COLO668 (cell line): ENCODE measurements around the gene CNTNAP2.
A peak's percentile ranks its signal among the peaks of the same experiment; 100 is the strongest.
"Not testable (repeated sequence)": the region's sequence is repeated elsewhere in the genome, so short reads cannot be mapped to it uniquely, and the experiment has no call there.

Source experiments
- DNase-seq: peaks from one replicate; lab custom pipeline; 2025; ENCODE audit not compliant: unreplicated experiment; lab: John Stamatoyannopoulos, UW

The CNTNAP2 gene

GRCh38 chr7:148262721-148263229 is 2146.2 kb downstream of the CNTNAP2 start:
- peak; percentile 46 for DNase-seq

- no peak for DNase-seq
Observed at GRCh38 chr7:148264933-148265557, 2148.4 kb downstream of the CNTNAP2 start.

- DNase-seq: no peak
Observed at GRCh38 chr7:148265896-148266295, 2149.3 kb downstream of the CNTNAP2 start.

GRCh38 chr7:148266795-148267194 is 2150.2 kb downstream of the CNTNAP2 start:
- no peak for DNase-seq

- no peak for DNase-seq
Observed at GRCh38 chr7:148270576-148270975, 2154.0 kb downstream of the CNTNAP2 start.

GRCh38 chr7:148274118-148274517 is 2157.5 kb downstream of the CNTNAP2 start:
- DNase-seq: no peak

- DNase-seq: no peak
Observed at GRCh38 chr7:148275359-148275890, 2158.8 kb downstream of the CNTNAP2 start.

- no peak for DNase-seq
Observed at GRCh38 chr7:148276314-148277041, 2159.9 kb downstream of the CNTNAP2 start.

GRCh38 chr7:148277042-148277660 is 2160.6 kb downstream of the CNTNAP2 start:
- DNase-seq: no peak

- DNase-seq: no peak
Observed at GRCh38 chr7:148286150-148286549, 2169.5 kb downstream of the CNTNAP2 start.

- DNase-seq: no peak
Observed at GRCh38 chr7:148287538-148287937, 2170.9 kb downstream of the CNTNAP2 start.

- no peak for DNase-seq
Observed at GRCh38 chr7:148288592-148289151, 2172.1 kb downstream of the CNTNAP2 start.

- DNase-seq: no peak
Observed at GRCh38 chr7:148289630-148290029, 2173.0 kb downstream of the CNTNAP2 start.

GRCh38 chr7:148290538-148290937 is 2173.9 kb downstream of the CNTNAP2 start:
- DNase-seq: no peak

- no peak for DNase-seq
Observed at GRCh38 chr7:148291799-148292198, 2175.2 kb downstream of the CNTNAP2 start.

GRCh38 chr7:148296994-148297644 is 2180.5 kb downstream of the CNTNAP2 start:
- DNase-seq: no peak

- not testable (repeated sequence) for DNase-seq
Observed at GRCh38 chr7:148298768-148299167, 2182.2 kb downstream of the CNTNAP2 start.

GRCh38 chr7:148299350-148300276 is 2183.0 kb downstream of the CNTNAP2 start:
- no peak for DNase-seq

- not testable (repeated sequence) for DNase-seq
Observed at GRCh38 chr7:148302436-148302835, 2185.8 kb downstream of the CNTNAP2 start.
